BJ (cell line): ENCODE measurements around the gene SPAST. TPM values are rescaled to one million over a fixed set of nuclear protein-coding genes. Genes with fewer than 3 reads are reported as not detected.
"Not testable (repeated sequence)": the region's sequence is repeated elsewhere in the genome, so short reads cannot be mapped to it uniquely, and the experiment has no call there.

Experiments used
- CTCF ChIA-PET: fragments of 350-600 bp; formaldehyde crosslinking; extraction: SDS; loops from one replicate; lab custom pipeline; 2021; ENCODE audit warnings: antibody characterized with exemption, inconsistent platforms; lab: Yijun Ruan, JAX
- POLR2A ChIA-PET: fragments of 300-600 bp; sonication (Branson Sonifier 250); formaldehyde crosslinking; extraction: SDS; loops from one replicate; lab custom pipeline; 2021; ENCODE audit warnings: antibody characterized with exemption; lab: Charles Lee
- DNase-seq: peaks from one replicate; pipeline ENCODE4 v3.0.0-alpha.2; 2011; ENCODE audit warnings: low read depth
- H3K27me3 ChIP-seq: 2 replicates; pipeline ENCODE4 v1.6.0; 2011; ENCODE audit warnings: low read length; ENCODE audit not compliant: control insufficient read depth, insufficient read depth
- H3K36me3 ChIP-seq: 2 replicates; pipeline ENCODE4 v1.5.1; 2011; ENCODE audit warnings: low read length; ENCODE audit not compliant: control insufficient read depth, insufficient read depth
- H3K4me3 ChIP-seq: 2 replicates; pipeline ENCODE4 v1.5.1; 2011; ENCODE audit warnings: low read depth, mild to moderate bottlenecking, control low read depth, low read length
- CTCF ChIP-seq: IDR thresholded peaks from 2 replicates; pipeline ENCODE4 v1.5.1; 2011; ENCODE audit warnings: low read depth, mild to moderate bottlenecking, control low read depth, inconsistent platforms, low read length, moderate library complexity; ENCODE audit not compliant: insufficient read depth
- polyA minus RNA-seq: library from RNA; depleted of rRNA, polyadenylated mRNA; stranded (reverse); fragments of >200 nt; gene quantifications from 2 replicates; pipeline ENCODE4 v1.2.3, GENCODE V29; 2011; rRNA and poly(A)+ RNA removed
- polyA plus RNA-seq: library from polyadenylated mRNA; depleted of rRNA; stranded (reverse); fragments of >200 nt; gene quantifications from 2 replicates; pipeline ENCODE4 v1.2.3, GENCODE V29; 2011; rRNA removed

Gene SPAST
- polyA plus RNA-seq (4.5 and 10.3 TPM in 2 replicates), polyA minus RNA-seq (5.3 and 5.4 TPM in 2 replicates)

- CTCF ChIA-PET: interaction anchor here (1.1 to 1.5 kb wide), 3 partner anchors 9 to 23 kb away, joined by 3 to 4 read pairs (median 3); partner anchors contain the start of gene DPY30
- peak within 1 kb of the TSS; percentile 82 for H3K4me3 ChIP-seq
- TF ChIP-seq CTCF: peak; percentile 62
- POLR2A ChIA-PET: interaction anchor here (1.0 kb wide), 1 partner anchor 1917 kb away, joined by 3 read pairs; the partner anchor contains the start of gene YPEL5
- no peaks in the 10 kb centered on the region for H3K27me3 ChIP-seq
- no peaks in the 10 kb centered on the region for H3K36me3 ChIP-seq
- peak; percentile 87 for DNase-seq
These were observed at the start of gene SPAST for GRCh38 chr2:32063310-32064020. Gene SPAST (plus strand): TSS chr2:32063556. CDS start chr2:32063832, 276 bp downstream.

GRCh38 chr2:32018789-32019482 lies 44.4 kb upstream of the SPAST start:
- H3K27me3 ChIP-seq, H3K4me3 ChIP-seq, H3K36me3 ChIP-seq, DNase-seq, POLR2A ChIA-PET: not testable (repeated sequence)
- CTCF ChIA-PET: interaction anchor here (1.1 kb wide), 1 partner anchor 8 kb away, joined by 3 read pairs; no protein-coding TSS in a partner anchor

- DNase-seq: not testable (repeated sequence)
These were observed 29.0 kb upstream of the SPAST start for GRCh38 chr2:32034198-32034887.

GRCh38 chr2:32039447-32040219 lies 23.7 kb upstream of the SPAST start, which contains the start of gene DPY30:
Gene DPY30 (minus strand): TSS chr2:32039805. CDS start chr2:32039456, 349 bp downstream.
- ChIA-PET POLR2A (no interaction called here), CTCF (interaction anchor here (0.8 to 1.3 kb wide), 5 partner anchors 18 to 706 kb away, joined by 3 read pairs; partner anchors contain the start of gene SPAST)
- Histone ChIP-seq H3K4me3 (peak within 1 kb of the TSS; percentile 66), H3K27me3 (no peaks in the 10 kb centered on the region), H3K36me3 (no peaks in the 10 kb centered on the region)
- peak; percentile 70 for DNase-seq
- no peak for TF ChIP-seq CTCF

More at GRCh38 chr2:32034198-32034887, 29.0 kb upstream of the SPAST start:
- POLR2A ChIA-PET, CTCF ChIA-PET, H3K36me3 ChIP-seq, H3K27me3 ChIP-seq, H3K4me3 ChIP-seq: not testable (repeated sequence)

- TF ChIP-seq CTCF: no peak
- DNase-seq: no peak
- Histone ChIP-seq H3K36me3 (no peaks in the 10 kb centered on the region), H3K27me3 (no peaks in the 10 kb centered on the region), H3K4me3 (no peak overlapping the region)
- ChIA-PET CTCF (no interaction called here), POLR2A (no interaction called here)
These were observed 19.8 kb upstream of the SPAST start for GRCh38 chr2:32043561-32043960.
